GM18526 (cell line): ENCODE measurements around the gene RANBP1.

Experiments
- POLR2A ChIP-seq: IDR thresholded peaks from 3 replicates; pipeline ENCODE4 v1.6.1; 2011; ENCODE audit not compliant: insufficient read length; ENCODE audit errors: extremely low read depth

The RANBP1 gene

DNA sequence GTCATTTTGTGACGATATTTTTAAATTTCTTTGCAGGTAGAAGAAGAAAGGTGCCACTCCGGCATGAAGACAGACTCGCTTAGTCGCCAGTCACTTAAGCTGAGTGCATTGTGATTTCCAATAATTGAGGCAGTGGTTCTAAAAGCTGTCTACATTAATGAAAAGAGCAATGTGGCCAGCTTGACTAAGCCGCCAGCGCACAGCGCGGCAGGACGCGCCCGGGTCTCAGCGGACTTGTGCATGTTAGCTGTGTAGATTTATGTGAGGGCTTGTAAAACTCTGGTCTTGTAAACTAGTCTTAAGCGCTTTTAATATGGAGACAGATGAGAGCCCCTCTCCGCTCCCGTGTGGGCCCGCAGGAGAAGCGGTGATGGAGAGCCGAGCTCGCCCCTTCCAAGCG, 30.3 kb upstream of the RANBP1 start:
- no peak for TF ChIP-seq POLR2A

- TF ChIP-seq POLR2A, result no peak
Measured at GRCh38 chr22:20086101-20086599, 29.8 kb upstream of the RANBP1 start.

DNA sequence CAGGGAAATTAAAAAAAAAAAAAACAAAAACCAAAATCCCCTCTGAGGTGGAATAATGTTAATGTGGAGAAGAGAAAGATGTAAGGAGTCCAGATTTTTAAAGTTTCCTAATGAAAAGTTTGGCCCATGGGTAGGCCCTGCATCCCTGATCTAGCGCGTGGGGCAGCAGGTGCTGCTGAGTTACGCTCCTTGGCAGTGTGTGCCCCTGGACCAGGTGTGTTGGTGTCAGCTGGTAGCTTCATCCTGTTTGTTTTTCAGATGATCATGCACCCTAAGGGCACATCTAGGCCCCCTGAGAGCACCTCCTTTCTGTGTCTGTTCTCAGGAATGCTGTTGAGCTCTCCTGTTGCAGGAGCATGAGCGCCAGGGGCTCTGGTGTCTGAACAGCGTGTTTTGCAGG, 29.1 kb upstream of the RANBP1 start:
- no peak for TF ChIP-seq POLR2A

GRCh38 chr22:20087319-20088262, 28.3 kb upstream of the RANBP1 start:
- TF ChIP-seq POLR2A, result no peak

DNA sequence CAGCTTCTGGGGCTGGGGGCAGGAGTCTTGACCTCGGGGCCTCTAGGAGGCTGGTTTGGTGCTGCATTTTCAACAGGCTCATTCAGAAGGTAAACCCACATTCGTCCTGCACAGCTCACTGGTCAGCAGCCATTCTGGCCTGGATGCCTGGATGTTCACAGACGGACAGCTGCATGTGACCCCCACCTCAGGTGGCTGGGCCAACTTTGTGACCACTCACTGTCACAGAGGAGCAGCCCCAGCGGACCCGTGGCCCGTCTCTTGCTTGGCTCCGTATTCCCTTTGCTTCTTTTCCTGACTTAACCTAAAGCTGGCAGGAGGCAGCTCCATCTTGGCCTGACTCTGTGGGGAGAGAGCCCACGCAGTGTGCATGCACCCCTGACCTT, 27.6 kb upstream of the RANBP1 start:
- TF ChIP-seq POLR2A, result no peak

DNA sequence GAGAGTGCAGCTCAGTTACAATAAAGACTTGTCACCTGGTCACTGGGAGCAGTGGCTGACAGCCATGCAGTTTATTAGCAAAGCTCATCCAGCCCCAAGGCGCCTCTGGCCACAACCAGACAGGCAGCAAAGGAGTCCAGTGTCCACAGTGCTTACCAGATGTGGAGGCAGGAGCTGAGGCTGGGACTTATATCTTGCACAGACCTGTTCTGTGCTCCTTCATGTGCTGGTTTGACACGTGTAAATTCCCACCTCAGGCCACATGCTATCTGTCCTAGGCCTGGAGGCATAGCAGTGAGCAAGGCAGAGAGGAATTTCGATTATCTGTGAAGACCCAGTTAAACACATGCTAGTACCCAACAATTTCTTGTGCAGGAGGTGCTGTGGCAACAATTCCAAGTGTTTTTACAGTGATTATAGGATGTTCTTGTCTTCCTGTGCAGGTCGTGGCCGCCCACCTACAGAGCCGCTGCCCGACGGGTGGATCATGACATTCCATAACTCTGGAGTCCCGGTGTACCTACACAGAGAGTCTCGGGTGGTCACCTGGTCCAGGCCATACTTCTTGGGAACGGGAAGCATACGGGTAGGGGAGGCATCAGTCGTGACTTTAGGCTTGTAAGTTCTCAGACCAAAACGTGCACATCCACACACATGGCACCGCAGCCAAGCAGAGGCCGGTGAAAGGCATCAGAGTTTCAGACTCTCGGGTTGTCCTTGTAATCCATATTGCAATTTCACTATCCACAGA, 26.5 kb upstream of the RANBP1 start:
- no peak for TF ChIP-seq POLR2A

DNA sequence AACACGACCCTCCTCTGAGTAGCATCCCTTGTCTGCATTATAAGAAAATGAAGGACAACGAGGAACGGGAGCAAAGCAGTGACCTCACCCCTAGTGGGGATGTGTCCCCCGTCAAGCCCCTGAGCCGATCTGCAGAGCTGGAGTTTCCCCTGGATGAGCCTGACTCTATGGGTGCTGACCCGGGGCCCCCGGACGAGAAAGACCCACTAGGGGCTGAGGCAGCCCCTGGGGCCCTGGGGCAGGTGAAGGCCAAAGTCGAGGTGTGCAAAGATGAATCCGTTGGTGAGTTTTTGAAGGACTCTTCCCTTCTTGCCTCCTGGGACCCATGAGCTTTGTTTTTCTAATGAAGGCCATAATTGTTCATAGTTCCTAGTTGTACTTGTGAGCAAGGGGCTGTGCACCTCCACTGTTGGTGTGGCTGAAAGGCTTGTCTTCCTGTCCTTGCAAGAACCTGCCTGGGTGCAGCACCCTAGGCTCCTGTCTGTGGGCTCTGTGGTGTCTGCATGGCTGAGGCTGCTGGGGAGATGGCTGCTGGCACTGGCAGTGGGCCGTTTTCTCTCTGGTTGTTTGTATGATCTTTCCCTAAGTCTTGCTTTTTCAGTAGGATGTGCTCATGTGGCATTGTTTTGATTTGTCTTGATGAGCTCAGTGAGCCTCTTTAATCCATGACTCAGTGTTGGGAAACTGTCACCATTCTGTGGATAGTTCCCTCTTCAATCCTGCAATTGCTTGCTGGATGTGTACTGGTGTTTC, 25.8 kb upstream of the RANBP1 start:
- TF ChIP-seq POLR2A, result no peak

GRCh38 chr22:20090730-20091240, 25.1 kb upstream of the RANBP1 start:
- TF ChIP-seq POLR2A, result no peak

DNA sequence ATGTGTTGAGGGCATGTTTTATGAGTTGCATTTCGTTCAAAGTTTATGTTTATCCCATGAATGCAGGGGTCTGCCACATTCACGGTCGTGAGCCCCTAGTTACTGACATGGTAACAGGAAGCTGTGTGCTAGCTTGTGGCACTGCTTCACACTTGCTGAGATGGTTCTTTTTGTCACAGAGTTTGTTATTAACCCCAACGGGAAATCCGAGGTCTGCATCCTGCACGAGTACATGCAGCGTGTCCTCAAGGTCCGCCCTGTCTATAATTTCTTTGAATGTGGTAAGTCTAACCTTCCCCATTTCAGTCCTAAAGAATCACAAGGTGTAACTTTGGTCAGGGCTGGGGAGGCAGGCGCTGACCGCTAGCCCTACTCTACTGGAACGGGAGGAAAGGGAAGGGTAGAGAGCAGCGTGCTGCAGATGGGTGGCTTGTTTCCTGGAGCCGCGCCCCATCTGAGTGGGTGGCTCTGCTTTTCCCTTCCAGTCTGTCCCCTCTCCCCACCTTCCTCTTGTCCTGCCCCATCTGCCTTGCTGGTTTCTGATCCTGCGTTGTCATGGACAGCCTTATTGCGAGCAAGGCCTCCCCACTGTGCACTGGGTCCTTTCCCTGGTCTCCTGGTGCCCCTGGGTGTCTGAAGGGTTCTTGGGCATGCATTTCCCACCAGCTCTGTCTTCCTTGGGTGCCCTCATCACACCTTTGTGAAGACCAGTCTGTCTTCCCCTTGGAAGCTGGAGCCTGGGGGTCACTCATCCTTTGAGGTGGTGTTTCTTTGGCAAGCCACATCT, 24.0 kb upstream of the RANBP1 start:
- TF ChIP-seq POLR2A, result no peak

- TF ChIP-seq POLR2A, result no peak
Measured at GRCh38 chr22:20092477-20092854, 23.4 kb upstream of the RANBP1 start.

DNA sequence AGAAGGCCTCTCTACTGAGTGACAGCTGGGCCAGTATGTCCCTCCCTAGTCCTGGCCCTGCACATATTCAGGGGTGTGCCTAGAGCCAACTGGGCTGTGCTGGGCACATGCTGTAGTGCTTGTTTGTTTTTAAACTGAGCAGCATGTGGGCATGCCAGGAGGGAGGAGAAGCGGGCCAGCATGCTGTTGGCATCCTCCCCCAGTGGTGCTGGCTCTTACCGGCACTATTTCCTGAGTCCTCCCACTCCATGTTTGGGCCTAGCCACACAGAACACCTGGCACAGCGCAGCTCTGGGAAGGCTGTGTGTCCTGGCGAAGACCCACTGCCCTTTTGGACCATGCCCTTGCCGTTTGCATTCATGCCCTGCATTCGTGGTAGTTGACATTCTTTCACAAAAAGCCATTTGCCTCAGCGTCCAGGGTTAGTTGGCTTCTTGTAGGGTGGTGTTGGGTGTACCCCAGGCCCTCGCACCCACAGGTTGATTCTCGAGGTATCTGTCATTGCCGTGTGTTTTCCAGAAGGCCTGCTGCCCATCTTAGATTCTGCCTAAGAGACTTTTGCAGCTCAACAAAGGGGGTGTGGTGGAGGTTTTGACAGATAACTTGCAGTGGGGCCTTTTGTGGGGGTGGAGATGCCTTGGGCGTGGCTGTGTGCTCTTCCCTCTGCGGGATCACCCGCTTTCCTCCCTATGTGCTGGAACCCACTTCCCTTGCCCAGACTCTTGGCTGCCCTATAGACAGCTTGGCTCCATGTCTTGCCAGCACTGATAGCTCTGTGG, 22.3 kb upstream of the RANBP1 start:
- TF ChIP-seq POLR2A, result no peak

GRCh38 chr22:20094197-20094807, 21.6 kb upstream of the RANBP1 start:
- TF ChIP-seq POLR2A, result no peak

- no peak for TF ChIP-seq POLR2A
Measured at GRCh38 chr22:20095521-20095920, 20.4 kb upstream of the RANBP1 start.
